HL-60 (cell line): ENCODE measurements around the gene KRTAP5-11.

Experiments used
- TF ChIP-seq, protein P1 (sequence below): IDR thresholded peaks from one replicate; pipeline ENCODE4 v1.5.1; 2011; ENCODE audit warnings: low read length, control low read depth, inconsistent platforms; ENCODE audit not compliant: insufficient read depth
- TF ChIP-seq, protein P2 (sequence below): IDR thresholded peaks from 2 replicates; pipeline ENCODE4 v1.6.1; 2012; ENCODE audit warnings: low read depth; ENCODE audit not compliant: insufficient replicate concordance

DNA sequence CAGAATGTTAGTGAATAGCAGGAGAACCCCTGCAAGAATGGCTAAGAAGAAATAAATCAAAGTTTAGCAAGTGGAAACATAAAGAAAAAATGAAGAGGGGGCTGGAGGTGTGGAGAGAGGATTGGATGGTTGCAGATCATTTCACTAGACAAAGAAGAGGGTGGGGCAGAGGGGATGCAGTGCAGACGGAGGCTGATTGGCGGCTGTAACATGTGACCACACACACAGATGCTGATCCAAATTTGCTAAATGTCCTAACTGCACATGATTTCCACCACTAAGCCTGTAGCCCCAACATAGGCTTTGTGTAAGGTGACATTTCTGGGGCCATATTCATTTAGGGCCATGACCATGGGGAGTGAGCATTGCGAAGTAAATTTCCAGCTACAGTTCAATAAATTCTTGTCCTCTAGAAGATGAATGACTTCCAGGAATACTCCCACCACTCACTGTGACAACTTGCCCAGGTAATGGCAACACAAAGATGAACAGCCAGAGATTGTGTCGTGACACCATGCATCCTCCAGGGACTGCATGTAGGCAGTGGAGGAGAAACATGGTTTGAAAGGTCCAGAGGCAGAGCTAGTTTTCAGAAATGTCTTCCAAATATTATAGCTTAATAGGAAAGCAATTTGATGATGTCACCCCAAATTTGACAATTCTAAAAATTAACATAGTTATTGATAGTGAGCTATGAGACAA, 6.8 kb downstream of the KRTAP5-11 start:
- TF ChIP-seq, protein P1, sequence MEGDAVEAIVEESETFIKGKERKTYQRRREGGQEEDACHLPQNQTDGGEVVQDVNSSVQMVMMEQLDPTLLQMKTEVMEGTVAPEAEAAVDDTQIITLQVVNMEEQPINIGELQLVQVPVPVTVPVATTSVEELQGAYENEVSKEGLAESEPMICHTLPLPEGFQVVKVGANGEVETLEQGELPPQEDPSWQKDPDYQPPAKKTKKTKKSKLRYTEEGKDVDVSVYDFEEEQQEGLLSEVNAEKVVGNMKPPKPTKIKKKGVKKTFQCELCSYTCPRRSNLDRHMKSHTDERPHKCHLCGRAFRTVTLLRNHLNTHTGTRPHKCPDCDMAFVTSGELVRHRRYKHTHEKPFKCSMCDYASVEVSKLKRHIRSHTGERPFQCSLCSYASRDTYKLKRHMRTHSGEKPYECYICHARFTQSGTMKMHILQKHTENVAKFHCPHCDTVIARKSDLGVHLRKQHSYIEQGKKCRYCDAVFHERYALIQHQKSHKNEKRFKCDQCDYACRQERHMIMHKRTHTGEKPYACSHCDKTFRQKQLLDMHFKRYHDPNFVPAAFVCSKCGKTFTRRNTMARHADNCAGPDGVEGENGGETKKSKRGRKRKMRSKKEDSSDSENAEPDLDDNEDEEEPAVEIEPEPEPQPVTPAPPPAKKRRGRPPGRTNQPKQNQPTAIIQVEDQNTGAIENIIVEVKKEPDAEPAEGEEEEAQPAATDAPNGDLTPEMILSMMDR, result no peak
- TF ChIP-seq, protein P2, sequence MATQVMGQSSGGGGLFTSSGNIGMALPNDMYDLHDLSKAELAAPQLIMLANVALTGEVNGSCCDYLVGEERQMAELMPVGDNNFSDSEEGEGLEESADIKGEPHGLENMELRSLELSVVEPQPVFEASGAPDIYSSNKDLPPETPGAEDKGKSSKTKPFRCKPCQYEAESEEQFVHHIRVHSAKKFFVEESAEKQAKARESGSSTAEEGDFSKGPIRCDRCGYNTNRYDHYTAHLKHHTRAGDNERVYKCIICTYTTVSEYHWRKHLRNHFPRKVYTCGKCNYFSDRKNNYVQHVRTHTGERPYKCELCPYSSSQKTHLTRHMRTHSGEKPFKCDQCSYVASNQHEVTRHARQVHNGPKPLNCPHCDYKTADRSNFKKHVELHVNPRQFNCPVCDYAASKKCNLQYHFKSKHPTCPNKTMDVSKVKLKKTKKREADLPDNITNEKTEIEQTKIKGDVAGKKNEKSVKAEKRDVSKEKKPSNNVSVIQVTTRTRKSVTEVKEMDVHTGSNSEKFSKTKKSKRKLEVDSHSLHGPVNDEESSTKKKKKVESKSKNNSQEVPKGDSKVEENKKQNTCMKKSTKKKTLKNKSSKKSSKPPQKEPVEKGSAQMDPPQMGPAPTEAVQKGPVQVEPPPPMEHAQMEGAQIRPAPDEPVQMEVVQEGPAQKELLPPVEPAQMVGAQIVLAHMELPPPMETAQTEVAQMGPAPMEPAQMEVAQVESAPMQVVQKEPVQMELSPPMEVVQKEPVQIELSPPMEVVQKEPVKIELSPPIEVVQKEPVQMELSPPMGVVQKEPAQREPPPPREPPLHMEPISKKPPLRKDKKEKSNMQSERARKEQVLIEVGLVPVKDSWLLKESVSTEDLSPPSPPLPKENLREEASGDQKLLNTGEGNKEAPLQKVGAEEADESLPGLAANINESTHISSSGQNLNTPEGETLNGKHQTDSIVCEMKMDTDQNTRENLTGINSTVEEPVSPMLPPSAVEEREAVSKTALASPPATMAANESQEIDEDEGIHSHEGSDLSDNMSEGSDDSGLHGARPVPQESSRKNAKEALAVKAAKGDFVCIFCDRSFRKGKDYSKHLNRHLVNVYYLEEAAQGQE, result no peak
